Kidney capillary endothelial cell (primary cell): ENCODE measurements around the gene TRAIP.
"Not testable (repeated sequence)": the region's sequence is repeated elsewhere in the genome, so short reads cannot be mapped to it uniquely, and the experiment has no call there.

Experiments used
- DNase-seq: peaks from one replicate; pipeline ENCODE4 v3.0.0-alpha.2; 2018; ENCODE audit warnings: low spot score

Gene TRAIP

DNA sequence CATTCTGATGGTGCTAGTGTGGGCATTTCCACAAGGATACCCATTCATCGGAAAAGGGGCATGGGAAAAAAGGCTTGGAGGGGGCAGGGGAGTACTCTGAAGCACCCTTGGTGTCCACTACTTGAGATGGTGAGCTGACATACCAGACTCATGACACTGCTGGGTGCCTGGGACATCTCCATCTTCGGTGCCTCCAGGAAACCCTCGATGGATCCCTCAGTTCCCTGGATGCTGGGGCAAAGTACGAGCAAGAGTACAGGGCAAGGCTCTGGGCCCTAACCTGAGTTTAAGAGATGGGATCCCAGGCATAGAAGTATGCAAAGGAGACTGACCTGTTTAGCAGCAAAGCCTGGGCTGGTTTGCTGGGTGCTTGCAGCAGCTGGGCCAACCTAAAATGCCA, 64.8 kb downstream of the TRAIP start:
- DNase-seq = no peak

DNA sequence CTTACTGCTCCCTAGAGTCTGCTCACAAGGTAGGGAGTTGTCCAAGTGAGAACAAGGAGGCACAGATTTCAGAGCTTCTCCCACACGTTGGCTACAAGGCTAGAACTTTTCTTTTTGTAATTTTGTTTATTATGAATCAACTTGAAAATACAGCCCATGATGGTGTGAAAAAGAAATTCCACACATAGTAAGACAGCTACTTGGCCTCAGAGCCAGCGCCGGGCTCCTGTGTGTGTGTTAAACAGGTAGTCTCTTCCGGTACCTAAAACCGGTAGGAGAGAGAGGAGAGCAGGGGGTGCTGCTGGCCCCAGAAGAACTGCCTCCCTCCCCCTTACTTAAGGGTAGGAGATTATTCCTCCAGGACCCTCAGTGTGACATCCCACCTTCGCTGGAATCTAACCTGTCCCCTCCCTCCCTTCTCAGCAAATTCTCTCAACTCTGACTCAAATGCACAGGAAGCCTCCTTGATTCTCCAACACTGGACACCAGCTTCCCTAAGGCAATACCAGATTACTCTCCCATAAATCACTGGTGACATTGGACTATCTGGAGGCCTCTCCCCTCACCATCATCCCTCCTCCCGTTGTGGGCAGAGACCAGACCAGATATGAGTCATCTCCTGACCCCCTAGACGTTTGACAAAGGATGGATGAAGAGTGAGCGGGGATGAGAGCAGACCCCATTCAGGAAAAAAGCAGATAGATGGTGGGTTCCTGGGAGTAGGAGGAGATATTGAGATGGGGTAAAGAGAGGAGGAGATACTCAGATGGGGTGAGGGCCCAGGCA, 65.5 kb downstream of the TRAIP start:
- no peak for DNase-seq

DNA sequence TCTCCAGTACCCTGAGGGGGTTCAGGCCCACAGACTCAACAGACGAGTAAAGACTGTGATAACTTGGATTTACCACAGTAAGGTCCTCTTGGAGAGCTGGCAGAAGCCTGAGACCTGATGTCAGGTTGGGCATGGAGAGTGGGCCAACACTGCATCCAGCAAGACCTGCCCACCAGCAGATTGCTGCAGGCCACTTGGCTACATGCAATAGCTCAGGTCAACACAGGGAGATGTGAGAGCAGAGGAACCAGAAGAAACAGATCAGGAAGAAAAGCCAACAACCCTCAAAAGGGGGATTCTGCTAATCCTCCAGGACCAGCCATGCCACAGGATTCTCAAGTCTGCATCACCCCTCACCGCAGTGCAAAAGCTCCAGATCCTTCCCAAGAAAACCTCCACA, 68.3 kb downstream of the TRAIP start:
- no peak for DNase-seq

DNA sequence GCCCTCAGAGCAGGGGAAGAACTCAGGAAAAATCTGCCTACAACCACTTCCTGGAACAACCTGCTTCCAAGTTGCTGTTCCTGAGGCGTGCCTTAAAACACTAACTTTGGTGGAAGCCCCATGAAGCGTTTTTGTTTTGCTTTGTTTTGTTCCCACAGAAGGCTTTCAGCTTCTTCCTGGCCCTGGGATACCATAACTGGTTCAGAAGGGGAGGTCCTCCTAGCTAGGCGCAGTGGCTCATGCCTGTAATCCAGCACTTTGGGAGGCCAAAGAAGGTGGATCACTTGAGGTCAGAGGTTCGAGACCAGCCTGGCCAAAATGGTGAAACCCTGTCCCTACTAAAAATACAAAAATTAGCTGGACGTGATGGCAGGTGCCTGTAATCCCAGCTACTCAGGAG, 68.8 kb downstream of the TRAIP start:
- no peak for DNase-seq

DNA sequence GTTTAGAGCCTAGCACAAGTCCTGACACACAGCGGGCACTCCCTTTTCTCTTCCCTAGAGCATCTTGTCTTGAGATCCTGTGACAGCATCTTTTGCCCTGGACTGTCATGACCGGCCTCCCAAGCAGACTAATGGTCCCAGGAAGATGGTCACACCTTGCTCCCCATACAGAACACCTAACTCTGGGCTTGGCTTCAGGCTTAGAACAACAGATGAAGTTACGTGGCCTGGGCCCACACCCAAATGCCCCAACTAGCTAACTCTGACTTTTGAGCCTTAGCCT, 69.2 kb downstream of the TRAIP start:
- no peak for DNase-seq

DNA sequence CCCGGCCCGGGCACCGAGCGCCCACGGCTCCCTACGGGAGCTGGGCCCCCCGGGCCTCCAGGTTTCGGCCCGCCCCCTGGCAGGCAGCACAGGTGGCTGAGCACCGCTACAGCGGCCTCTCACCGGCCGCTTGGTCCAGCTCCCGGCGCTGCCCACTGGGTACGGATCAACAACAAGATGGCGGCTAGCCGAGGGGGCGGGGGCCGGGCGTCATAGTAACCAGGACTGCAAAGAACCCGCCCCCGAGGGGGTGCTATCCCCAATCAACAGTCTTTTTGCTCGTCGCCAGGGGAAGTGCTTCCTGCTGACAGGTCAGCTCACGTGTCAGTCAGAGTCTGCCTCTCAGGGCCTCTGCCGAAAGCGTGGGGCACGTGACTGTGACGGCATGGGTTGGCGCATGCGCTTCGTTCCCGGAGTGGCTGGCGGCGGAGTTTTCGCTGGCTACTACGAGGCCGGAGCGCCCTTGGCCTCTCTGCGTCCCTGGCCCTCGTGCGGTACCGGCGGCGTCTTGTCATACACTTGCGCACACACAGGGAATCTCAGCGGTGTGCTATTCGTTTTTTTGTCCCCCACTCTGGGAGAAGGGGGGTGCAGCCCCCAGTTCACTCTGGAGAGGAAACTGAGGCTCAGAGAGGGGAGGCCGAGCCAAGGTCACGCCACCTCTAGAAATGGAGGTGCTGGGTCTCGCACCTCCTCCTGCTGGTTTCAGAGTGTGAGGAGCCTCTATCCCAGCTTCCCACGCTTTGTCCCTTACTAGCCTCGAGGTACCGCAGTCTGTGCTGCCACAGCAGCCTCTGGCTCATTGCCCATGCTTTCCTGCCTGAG, 69.8 kb downstream of the TRAIP start, which contains the start of gene IP6K1:
Gene IP6K1 (minus strand): TSS at position 186 of the 825 bp plus-strand sequence. CDS start 38,502 bp downstream, outside the sequence.
- DNase-seq = peak; percentile 100

DNA sequence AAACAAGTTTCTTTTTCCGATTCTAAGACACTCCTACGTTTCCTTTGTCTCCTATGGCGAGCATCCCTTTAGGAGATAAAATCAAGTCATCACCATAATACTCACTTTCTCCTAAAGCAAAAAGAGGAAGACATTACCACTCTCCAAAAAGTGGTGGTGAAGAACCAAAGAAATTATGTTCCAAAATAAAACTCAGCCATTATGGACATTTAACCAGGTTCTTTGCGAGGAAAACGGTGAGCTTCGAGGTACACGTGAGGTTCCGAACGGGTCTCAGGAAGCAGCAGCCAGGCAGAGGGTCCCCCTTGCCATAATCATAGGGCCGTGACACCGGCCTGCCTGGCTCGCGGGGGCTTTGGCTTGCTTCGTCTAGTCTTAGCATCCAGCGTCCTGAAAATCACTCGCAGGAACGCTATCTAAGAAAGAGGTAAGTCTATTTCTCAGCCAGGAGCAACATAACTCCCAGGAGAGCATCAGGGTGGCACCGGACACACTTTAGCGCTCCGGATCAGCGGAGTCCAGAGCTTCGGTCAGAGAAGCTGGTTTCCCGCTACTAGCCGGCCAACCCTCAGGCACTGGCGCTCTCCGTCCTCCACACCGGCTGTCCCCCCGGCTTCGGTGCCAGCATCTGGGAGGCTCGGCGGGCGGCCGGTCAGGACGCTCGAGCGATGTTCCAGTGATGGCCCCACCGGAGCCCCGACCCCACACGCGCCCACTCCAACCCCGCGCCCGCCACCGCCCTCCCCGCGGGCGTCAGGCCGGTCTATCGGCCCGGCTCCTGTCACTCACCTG, 70.6 kb downstream of the TRAIP start:
- DNase-seq = peak; percentile 28

DNA sequence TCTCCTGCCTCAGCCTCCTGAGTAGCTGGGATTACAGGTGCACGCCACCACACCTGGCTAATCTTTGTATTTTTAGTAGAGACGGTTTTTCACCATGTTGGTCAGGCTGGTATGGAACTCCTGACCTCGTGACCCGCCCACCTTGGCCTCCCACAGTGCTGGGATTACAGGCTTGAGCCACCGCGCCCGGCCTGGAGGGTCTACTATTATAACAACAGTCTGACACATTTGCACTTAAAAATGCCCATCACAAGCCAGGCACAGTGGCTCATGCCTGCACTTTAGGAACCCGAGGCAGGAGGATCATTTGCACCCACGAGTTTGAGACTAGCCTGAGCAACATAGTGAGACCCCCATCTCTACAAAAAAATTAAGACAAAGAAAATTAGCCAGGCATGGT, 74.1 kb downstream of the TRAIP start:
- not testable (repeated sequence) for DNase-seq

DNA sequence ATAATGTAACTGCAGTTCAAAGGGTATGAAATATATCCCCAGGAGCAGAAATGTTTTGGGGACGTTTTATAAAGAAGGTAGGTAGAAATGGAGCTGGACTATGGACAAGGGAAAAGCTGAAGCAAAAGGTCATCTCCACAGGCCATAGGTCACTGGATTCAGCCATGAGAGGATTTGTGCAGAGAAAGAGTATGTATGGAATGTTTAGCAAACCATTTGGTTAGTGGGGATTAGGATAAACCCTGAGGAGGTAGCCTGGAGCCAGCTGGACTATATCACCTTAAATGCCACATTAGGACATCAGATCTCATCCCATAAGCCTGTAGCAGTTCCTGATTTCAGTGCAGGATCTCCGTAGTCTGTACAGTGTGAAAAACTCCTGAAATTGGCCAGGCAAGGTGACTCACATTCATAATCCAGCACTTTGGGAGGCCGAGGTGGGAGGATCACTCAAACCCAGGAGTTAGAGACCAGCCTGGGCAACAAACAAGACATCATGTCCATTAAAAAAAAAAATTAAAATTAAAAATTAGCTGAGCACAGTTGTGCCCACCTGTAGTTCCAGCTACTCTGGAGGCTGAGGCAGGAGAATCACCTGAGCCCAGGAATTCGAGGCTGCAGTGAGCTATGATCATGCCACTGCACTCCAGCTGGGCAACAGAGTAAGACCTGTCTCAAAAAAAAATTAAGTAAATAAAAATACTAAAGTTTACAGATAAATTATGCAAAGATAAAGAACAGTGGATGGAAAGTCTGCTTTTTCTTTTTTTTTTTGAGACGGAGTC, 74.8 kb downstream of the TRAIP start:
- DNase-seq = no peak

DNA sequence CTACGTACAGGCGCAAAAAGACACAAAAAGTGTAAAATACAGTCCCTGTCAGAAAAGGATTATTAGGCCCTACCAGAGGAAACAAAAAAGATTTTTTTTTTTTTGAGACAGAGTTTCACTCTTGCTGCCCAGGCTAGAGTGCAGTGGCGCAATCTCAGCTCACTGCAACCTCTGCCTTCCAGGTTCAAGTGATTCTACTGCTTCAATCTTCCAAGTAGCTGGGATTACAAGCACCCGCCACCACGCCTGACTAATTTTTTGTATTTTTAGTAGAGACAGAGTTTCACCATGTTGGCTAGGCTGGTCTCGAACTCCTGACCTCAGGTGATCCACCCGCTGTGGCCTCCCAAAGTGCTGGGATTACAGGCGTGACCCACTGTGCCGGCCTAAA, 75.4 kb downstream of the TRAIP start:
- DNase-seq = not testable (repeated sequence)

DNA sequence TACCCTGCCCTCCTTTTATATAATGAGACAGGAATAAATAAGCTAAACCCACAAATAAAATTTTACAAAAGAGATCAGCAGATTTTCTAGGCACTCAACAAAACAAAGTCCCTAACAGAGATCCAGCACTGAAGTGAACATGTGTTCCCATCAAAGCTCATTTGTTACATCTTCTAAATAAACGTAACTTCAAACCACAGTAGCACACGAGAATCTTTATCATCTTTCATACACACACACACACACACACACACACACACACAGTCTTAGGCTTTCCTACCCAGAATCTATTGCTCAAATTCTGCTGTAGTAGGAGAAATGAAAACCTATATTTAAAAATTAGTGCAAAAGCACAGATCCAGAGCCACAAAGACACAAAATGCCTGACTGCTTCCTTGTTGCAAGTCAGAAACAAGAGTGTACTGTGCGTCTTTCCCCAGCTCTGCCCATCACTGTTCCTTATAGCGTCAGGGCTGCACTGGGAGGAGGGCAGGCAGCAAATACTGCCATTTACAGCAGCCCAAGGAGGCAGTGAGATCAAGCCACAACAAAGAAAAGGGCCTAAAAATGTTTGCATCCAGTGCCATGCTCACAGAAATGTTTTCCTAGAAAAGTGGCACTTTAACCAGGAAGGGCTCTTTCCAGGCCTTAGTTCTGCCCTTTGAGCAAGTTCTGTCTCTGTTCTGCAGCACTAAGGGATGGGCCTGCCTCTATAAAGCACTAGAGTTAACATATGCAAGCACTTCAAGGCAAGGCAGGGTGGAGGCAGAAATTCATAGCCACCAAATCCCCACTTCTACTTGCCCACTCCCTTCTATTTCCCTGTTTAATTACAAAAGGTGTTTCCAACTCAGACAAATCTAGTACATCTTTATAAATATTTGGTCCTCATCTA, 76.0 kb downstream of the TRAIP start:
- no peak for DNase-seq

DNA sequence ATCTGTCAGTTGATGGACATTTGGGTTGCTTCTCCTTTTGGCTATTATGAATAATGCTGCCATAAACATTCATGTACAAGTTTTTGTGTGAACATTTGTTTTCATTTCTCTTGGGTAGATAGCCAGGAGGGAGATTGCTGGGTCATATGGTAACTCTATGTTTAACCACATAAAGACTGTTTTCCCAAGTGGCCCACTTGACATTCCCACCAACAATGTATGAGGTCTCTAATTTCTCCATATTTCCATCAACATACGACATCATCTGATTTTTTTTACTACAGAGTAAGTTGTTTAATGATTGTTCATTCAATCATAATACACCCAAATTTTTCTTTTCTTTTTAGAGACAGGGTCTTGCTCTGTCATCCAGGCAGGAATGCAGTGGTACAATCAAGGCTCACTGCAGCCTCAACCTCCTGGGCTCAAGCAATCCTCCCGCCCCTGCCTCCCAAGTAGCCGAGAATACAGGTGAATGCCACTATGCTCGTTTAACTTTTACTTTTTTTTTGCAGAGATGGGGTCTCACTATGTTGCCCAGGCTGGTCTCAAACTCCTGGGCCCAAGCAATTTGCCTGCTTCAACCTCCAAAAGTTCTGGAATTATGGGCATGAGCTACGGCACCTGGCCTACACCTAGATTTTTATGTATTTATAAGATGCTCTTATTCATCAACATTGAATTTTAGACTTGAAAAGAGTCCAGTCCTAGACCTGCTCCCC, 76.8 kb downstream of the TRAIP start:
- DNase-seq = no peak
